IPS-NIHi7 (cell line): ENCODE results near the gene RASSF5.
A peak's percentile ranks its signal among the peaks of the same experiment; 100 is the strongest.

Experiments used
- DNase-seq: peaks from one replicate; pipeline ENCODE4 v3.0.0; 2012; ENCODE audit warnings: mixed read lengths; ENCODE audit errors: extremely low spot score

Gene RASSF5

DNA sequence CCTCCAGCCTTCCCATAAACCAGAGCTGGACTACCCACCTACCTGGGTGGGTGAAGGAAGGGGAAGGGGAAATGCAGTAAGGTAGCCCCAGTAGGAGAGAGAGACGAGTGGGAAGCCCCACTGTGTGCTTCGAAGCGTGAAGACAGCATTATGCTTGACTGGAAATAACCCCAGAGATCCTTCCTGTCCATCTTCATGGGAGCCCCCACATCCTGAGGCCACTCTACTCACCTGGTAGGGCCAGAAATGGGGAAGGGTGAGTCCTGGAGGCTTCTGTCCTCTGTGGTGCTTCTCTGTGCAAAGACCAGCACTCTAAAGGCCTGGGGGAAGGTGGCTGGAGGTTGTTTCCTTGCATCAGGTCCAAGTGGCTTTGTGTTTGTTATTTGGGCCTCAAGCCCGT is 10.0 kb upstream of the RASSF5 start:
- no peak for DNase-seq

DNA sequence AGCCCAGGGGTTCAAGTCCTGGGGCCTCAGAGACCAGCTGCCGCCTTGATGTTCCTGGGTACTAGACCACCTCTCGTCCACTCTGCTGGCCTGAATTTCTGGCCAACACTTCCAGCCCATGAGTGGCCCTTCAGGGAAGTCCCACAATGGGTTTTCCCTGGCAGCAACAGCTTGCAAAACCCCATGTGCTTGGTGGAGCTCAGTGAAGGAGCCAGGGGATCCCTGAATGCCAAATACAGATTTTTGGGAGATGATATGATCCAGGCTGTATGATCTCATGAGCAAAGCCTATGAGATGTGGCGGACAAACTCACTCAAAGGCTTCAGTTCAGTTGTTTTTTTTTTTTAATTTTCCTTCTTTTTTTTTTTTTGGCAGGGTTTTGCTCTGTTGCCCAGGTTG is 9.6 kb upstream of the RASSF5 start:
- DNase-seq: no peak

DNA sequence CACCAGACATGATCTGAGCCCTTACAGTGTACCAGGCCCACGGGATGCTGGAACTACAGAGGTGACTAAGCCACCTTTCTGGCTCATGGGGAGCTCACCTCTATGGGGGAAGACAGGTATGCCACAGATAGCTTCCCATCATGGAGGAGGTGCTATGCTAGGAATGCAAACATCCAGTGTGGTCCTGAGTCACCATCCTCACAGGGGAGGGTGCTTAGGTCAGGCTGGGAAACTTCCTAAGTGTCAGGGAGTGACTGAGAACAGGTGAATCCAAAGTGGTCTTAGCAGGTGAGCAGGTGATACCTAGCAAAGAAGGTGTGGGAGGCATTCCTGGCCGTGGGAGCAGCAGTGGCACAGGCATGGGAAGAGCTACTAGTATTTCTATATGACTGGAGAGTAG is 8.6 kb upstream of the RASSF5 start:
- peak; percentile 68 for DNase-seq

DNA sequence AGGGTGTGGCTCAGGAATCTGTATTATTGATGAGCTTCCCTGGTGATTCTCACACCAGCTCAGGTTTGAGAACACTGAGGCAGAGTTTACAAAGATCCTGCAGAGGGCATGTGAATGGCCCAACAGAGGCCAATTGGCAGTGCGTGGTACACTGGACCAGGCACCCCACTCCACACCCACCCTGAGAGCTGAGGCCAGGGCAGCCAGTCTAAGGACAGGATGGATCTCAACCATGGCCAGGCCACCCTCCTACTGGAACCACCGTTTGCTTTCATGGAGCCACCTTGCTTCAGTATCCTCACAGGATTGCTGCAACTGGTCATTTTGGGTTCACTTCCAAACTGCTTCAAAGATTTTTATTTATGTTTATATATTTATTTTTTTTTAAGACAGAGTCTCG is 7.3 kb upstream of the RASSF5 start:
- DNase-seq: no peak

DNA sequence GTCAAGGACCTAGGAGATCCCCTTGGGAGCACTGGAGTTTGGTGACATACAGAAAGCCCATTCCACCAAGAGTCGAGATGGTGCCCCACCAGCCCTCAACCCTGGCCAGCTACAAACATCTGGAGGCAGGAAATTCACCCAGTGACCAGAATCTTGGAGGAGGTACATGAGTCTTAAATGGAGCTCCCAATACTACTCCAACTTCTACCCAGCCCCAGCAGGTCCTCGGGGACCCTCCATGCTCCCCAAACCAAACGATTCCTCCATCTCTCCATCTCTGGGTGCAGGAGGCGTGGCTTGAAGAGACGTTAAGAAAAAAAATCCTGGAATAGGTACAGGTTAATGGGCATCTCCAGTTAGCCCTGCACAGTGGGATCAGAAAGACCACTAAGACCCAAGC is 5.5 kb upstream of the RASSF5 start:
- no peak for DNase-seq

DNA sequence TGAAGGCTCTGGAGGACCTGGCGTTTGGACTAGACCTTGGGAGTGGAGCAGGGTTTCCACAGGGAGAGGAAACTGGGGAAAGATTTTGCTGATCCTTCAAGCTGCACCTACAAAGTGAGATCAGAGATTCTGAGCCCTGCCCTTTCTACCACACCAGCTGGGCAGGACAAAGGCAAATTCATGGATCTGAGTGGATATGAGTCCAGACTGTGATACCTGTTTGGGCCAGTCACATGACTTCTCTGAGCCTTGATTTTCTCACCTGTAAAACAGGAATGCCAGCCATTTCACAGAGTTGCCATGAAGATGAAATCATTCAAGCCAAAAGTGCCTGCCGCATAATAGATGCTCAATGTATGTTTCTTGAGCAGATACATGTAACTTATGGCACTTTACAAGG is 4.9 kb upstream of the RASSF5 start:
- no peak for DNase-seq

DNA sequence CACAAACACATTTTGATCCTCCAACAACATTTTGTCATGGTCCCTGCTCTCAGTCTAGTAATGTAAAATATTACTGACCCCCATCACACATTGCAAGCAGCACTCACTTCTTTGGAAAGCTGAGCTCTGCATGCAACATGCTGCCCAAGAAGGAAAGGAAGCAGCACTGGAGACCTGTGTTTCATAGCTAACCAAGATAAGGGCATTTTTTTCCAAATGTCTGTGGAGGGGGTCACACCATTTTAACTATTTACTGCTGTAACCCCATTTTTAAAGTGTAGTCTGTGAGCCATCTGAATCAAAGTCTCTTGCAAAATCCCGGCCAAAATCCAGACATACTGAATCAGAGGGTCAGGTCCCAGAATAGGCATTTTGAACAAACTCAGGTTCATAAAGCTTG is 4.5 kb upstream of the RASSF5 start:
- DNase-seq: no peak

DNA sequence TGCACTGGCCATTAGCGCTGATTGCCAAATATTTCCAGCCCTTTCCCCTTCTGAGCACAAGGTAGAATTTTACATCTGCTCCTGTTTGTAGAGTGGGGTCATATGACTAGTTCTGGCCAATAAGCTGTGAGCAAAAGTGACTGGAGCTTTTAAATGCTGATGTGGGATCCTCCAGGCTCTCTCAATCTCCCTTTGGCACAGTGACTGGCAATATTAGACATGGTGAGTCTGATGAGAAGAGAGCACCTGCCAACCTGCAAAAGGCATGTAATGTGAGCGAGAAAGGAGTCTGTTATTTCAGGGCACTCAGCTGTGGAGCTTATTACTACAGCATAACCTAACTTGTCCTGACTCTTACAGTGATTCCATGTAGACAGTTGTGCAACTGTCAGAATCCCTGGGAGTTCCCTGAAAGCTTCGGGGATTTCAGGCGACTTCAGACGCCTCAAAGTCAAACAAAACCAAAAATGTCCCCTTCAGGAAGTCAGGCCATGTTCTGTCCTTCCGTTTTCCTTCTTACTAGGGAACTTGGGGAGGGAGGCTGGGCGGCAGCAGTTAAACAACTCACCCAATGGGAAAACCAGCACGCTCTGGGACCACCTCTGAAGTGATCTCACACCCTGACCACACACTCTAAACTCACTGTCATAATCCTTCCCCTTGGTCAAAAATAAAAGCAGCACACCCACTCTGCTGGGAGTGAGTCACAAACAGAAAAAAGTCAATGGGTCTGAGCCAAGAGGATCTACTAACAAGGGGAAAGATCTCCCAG is 3.6 kb upstream of the RASSF5 start:
- DNase-seq: no peak

DNA sequence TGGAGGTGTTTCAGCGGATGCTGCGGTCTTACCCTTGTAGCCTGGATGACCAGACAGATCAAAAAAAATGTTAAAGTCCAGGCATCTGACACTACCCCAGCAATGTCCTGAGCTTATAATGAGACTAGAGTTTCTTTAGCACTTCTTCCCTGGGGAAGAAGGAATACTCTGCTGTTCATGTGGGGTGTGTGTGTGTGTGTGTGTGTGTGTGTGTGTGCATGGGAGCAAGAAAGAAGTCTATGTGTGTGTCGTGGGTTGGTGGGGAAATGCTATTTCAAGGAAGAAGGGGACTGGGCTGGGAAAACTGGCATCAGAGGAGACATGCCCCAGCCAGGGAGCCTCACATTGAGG is 3.0 kb upstream of the RASSF5 start:
- no peak for DNase-seq

DNA sequence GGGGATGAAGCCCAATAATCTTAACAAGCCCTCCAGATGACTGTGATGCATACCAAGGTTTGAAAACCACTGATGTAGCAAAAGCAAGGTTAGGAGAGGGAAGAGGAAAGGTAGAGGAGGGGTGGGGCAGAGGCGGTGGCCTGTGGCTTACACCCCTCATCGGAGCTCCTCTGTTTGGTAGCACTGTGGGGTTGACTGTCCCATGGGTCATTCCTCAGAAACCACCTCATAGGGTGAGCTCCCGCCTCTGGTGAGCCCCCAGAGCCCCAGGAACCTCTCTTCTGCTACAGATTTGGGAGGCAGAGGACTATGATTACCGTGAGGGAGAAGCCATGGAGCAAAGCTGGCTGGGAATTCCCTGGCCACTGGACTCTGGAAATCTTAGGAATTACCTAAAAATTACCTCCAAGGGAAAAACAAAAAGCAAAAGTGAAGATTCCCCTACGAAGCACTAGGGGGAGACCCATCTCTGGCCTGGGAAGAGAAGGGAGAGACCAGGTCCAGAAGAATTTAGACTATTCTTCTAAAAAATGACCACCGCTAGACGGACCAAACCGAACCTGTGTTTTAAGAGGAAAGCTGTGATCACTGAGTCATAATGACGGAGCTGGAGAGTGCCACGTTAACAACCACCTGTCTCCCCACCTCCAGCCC is 1.5 kb upstream of the RASSF5 start:
- DNase-seq: peak; percentile 49

DNA sequence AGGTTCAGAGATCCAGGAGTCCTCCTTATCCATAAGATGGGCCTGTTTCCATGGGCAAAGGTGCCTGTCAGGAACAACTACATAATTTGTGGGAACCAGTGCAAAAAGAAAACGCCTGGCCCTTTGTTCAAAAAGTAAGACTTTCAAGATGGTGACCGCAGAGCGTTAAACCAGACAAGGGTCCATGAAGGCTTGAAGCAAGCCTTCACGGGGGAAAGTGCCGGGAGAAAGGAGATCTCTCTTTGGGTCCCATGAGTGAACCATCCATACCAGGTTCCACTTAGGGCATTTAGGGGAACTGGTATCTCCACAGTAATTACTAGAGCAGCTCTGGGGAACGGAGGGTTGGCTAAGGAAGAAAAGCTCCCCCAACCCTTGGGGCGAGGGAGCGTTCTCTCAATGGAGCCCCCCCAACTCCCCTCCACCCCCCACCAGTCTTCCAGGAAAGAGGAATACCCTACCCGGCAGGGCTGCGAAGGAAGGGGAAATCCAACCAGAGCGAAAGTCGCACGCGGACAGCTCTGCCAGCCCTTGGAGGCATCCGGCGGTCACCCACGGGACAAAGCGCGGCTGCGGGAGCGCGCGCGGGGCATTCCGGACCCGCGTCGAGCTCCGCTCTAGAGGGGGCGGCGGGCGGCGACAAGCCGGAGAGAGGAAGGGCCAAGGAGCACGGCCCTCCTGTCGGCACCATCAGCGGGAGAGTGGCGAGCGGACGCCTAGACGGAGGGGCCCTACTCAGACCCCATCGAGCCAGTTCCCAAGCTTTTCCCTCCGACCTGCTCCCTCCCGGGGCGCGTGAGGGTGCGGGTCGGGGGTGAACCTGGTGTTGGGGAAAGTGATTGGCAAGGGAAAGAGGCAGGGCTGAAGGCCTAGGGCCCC is 687 bp upstream of the RASSF5 start:
- DNase-seq: no peak

DNA sequence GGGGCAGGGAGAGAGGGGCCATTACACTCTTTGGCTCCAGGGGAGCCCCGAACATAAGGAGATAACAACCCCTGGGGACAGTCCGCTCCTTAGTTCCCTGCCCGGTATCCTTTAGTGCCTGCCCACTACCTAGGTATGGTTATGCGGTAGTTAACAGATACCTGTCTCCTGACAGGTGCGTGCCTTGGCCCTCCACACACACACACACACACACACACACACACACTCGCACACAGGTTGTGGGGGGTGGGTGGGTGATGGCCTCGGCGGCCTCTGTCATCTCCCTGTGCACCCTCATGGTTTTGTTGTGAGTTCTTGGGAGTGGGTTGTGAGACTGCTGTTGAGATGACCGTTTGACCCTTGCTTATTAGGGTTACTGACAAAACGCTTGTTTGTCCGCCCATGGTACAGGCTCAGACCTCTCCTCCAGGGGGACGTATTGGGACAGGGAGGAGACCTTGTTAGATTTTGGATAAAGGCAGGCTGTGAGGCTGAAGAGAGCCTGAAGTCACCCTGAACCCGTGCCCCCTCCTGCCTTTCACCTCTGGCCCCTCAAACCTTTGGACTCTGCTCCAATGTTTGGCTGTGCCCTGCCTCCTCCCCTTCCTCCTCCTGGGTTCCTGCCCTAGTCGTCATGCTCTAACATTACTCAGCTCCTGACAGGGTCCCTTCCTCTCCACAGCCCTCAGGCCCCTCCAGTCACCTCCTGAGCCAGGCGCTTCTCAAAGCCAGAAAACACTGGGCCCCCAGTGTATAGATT is 979 bp downstream of the RASSF5 start:
- DNase-seq: no peak

DNA sequence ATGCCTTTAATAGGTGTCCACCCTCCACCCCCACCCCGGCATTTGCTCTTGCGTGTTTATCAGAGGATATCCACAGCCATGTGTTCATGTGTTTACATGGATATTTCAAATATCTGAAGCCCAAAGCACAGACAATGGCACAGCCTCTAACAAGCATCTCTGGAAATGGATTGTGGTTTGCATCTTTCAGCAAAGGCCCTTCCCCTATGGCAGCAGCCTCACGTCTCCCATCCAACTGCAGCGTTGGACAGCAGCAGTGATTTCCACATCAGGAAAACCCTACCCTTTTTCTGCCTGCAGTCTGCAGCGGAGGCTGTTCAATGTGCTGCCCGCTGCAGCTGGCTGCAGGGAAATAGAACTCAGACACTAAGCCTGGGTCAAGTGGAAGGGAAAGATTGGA is 1.6 kb downstream of the RASSF5 start:
- DNase-seq: no peak

DNA sequence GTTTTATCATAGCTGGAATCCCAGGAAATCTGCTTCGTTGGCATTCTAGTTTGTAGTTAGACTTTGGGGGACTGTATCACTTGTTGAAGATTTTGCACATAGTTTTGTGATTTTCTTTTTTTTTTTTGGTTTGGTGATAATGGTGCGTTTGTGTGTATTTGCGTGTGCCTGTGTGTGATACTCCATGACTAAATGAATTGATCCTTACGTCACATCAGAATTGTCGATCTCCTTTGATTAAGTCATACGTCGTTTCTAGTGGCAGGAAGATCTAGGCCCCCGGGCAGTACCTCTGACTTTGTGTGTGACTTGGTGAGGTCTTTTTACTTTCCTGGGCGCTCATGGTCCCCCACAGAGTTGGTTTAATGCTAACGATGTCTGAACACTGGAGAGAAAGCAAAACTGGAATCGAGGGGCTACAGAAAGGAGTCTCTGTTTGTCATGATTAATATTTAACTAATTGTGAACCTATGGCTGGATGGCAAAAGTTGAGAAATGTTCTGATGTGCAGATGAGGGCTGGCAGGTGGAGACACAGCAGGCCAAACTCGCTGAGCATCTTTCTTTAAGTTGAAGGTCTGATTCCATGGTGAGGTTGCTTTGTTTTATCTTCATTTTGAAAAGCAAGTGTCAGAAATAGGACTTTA is 2.4 kb downstream of the RASSF5 start:
- no peak for DNase-seq

DNA sequence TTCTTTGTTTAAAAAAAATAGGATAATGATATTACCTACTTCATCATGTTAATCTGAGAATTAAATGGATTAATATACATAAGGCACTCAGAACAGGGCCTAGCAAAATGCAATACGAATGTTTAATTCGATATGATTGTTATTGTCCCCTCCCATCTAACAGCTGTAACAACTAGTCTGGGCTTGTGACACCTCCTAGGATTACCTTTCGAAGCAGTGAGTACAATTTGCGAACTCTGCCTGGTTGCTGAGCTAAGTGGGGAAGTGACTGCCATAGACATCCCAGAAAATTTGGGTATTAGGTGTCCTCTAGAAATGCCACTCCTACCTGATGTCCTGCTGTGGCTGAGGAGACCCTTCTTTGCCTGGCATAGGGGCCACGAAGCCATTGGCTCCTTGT is 3.0 kb downstream of the RASSF5 start:
- DNase-seq: no peak

DNA sequence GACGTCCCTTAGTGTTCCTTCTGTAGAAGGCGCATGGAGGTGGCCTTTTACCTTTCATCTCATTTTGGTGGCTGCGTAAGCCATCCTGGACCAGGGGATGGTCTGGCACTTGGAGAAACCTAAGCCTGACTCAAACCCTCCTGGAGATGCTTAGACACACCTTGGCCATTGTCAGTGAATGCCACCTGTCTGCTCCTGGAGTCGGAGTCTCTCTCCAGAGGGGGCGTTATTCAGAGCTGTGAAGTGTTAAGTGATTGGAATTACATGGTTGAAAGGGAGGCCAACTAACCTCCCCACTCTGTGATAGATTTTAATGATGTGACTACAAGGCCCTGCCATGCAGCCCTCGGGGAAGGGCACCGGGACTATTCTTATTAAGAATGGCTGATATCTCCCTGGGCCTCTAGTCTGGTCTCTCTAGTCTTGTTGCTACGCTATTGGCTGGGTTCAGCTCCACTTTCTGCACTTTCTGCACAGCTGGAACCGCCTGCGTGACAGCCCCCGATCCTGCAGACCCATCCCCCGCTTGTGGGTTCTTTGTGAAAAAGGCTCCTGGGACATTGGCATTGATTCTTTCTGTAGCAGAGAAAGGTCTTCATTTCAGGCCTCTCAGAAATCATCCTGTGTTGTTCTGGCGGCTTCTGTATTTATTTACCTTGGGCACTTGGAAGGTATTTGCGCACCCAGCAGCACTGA is 4.2 kb downstream of the RASSF5 start:
- no peak for DNase-seq

DNA sequence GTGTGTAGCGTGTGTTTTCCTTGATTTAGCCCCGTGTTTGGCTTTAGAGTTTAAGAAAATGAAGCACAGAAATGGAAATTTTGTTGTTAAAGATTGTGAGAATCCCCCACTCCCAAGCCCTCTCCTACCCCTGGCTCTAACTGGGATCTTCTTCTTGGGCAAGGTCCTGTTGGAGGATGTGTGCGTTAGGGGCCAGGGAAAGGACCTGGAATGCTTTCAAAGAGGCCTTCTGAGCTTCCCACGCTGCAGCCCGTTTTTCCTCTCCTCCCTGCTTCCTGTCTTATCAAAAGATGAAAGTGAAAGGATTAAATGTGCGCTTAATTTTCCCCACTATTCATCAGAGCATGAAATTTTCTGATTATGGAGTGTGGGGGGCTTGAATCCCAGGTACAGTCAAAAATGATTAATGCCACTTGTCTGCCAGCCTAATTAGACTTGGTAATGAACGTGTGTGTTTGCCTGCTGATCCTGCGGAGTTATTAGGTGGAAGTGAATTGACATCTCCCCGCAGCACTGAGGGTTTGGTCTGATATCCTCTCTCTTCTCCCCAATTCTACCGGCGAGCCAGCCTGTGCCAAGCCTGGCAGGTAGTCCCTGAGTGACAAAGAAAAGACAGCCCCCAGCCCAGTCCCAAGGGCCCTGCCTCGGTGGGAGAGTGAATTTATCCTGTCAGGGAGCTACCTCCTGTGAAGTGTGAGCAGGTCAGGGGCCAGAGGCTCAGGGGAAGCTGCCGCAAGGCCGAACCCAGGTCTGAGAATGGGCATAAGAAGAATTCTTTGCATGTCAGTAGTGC is 4.9 kb downstream of the RASSF5 start:
- DNase-seq: no peak

DNA sequence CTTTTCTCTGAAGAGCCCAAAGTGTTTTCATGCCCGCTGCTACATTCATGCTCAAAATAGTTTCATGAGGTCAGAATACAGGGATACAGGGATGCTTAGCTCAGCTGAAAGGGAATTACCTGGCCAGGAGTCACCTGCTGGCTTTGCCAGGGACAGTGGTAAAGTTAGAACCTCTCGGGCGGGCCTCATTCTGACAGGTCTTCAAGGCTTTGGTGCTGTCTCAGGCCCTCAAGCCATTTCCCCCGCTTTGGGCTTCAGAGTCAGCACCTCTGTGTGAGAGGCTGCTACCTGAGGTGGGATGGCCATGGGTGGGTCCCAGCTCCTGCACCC is 5.5 kb downstream of the RASSF5 start:
- no peak for DNase-seq

DNA sequence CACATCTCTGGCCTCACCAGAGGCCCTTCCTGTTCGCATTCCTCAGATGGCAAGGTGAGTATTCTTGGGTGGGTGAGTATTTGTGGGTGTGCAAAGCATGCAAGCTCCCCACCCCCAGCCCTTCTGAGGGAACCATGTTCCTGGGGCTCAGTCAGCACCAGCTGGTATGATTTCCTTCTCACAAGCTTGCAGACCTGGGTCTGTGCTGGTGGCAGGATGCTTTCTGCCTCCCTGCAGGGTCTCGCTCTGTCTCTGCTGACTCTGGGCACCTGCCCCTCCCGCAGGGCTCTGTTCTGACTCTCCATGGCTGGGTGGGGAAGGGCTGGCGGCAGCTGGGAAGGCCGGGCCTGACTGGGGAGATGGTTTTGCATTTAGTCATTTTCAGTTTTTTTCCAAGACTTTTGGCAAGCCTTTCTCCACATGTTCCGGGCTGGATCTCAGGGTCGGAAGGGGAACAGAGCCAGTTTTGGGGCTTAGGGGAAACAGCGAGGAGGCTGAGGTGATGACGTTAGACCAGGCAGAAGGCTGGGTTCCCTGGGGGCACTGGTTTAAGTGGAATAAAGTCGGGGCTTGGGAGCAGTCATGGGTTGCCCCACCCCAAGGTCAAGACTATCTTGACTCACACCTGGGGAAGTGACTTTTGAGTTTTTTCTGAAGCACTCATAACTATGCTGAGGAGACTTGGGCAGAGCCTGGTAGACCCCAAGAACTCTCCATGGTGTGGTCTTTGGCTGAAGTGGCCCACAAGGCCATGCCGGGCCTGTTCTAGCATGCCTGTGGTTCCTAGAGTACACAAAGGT is 6.2 kb downstream of the RASSF5 start:
- no peak for DNase-seq
